HTR-8/SVneo (cell line): ENCODE data around the gene EARS2.
A peak's percentile ranks its signal among the peaks of the same experiment; 100 is the strongest.
"Not testable (repeated sequence)": the region's sequence is repeated elsewhere in the genome, so short reads cannot be mapped to it uniquely, and the experiment has no call there.

Experiments used
- DNase-seq: peaks from one replicate; pipeline ENCODE4 v3.0.0; 2011; ENCODE audit warnings: low spot score, mixed read lengths; ENCODE audit not compliant: insufficient read length
- FAIRE-seq: peaks from 2 replicates; lab custom pipeline; 2011; peaks lifted over from hg19 to GRCh38; lab: Jason Lieb, UNC

Gene EARS2

GRCh38 chr16:23530062-23530461, 27.1 kb downstream of the EARS2 start:
- FAIRE-seq: no peak
- no peak for DNase-seq

- FAIRE-seq: no peak
- no peak for DNase-seq
Observed at GRCh38 chr16:23528644-23529310, 28.4 kb downstream of the EARS2 start.

- DNase-seq: no peak
- FAIRE-seq: no peak
Observed at GRCh38 chr16:23527961-23528643, 29.0 kb downstream of the EARS2 start.

GRCh38 chr16:23524886-23525285, 32.3 kb downstream of the EARS2 start:
- DNase-seq: no peak
- no peak for FAIRE-seq

GRCh38 chr16:23523876-23524385, 33.2 kb downstream of the EARS2 start:
- FAIRE-seq: no peak
- no peak for DNase-seq

- DNase-seq: no peak
- FAIRE-seq: no peak
Observed at GRCh38 chr16:23523321-23523720, 33.8 kb downstream of the EARS2 start.

- FAIRE-seq: no peak
- no peak for DNase-seq
Observed at GRCh38 chr16:23521965-23522364, 35.2 kb downstream of the EARS2 start.

- FAIRE-seq (no peak), DNase-seq (no peak)
Observed at GRCh38 chr16:23521037-23521743, 36.0 kb downstream of the EARS2 start.

GRCh38 chr16:23520500-23520899, 36.6 kb downstream of the EARS2 start:
- FAIRE-seq (no peak), DNase-seq (no peak)

GRCh38 chr16:23519282-23519681, 37.9 kb downstream of the EARS2 start:
- no peak for DNase-seq
- no peak for FAIRE-seq

- FAIRE-seq (no peak), DNase-seq (no peak)
Observed at GRCh38 chr16:23518435-23518891, 38.7 kb downstream of the EARS2 start.

GRCh38 chr16:23516366-23517137, 40.6 kb downstream of the EARS2 start:
- no peak for FAIRE-seq
- no peak for DNase-seq

- DNase-seq (no peak), FAIRE-seq (no peak)
Observed at GRCh38 chr16:23515881-23516280, 41.3 kb downstream of the EARS2 start.

GRCh38 chr16:23514381-23515152, 42.6 kb downstream of the EARS2 start:
- FAIRE-seq: no peak
- no peak for DNase-seq

GRCh38 chr16:23512168-23512695, 44.9 kb downstream of the EARS2 start:
- FAIRE-seq (no peak), DNase-seq (no peak)

GRCh38 chr16:23511731-23512130, 45.4 kb downstream of the EARS2 start:
- FAIRE-seq: no peak
- DNase-seq: no peak

- not testable (repeated sequence) for FAIRE-seq, DNase-seq
Observed at GRCh38 chr16:23510915-23511270, 46.3 kb downstream of the EARS2 start.

- DNase-seq (peak; percentile 76), FAIRE-seq (no peak)
Observed at GRCh38 chr16:23510164-23510914, 46.8 kb downstream of the EARS2 start, which contains the start of gene GGA2. TSS of gene GGA2 (minus strand) at chr16:23510494. CDS start at chr16:23510411, 83 bp downstream.

GRCh38 chr16:23509782-23510163, 47.4 kb downstream of the EARS2 start:
- no peak for FAIRE-seq
- no peak for DNase-seq
